K562 (cell line): ENCODE data around the gene SELENOO. TPM values are rescaled to one million over a fixed set of nuclear protein-coding genes. Genes with fewer than 3 reads are reported as not detected.

Experiments
- BDP1 ChIP-seq: IDR thresholded peaks from 3 replicates; pipeline ENCODE4 v1.6.1; 2011; ENCODE audit not compliant: insufficient read length, insufficient read depth
- CCNT2 ChIP-seq: IDR thresholded peaks from 2 replicates; pipeline ENCODE4 v1.6.1; 2011; ENCODE audit warnings: borderline replicate concordance, low read depth, mild to moderate bottlenecking, moderate library complexity, mixed read lengths, low read length; ENCODE audit not compliant: insufficient read length; ENCODE audit errors: extremely low read depth
- CHCHD3 ChIP-seq: fragments of 250-450 bp; sonication (Bioruptor Pico); IDR thresholded peaks from 2 replicates; pipeline ENCODE4 v2.1.2; 2022; ENCODE audit warnings: mild to moderate bottlenecking
- DACH1 ChIP-seq: fragments of 450-650 bp; IDR thresholded peaks from 2 replicates; pipeline ENCODE4 v1.6.1; 2018; ENCODE audit not compliant: partially characterized antibody
- ELF2 ChIP-seq: fragments of 250-450 bp; sonication (Bioruptor Pico); IDR thresholded peaks from 2 replicates; pipeline ENCODE4 v1.5.0; 2021; ENCODE audit warnings: mild to moderate bottlenecking
- ETV5 ChIP-seq: sonication (generic); formaldehyde crosslinking; IDR thresholded peaks from 2 replicates; pipeline ENCODE4 v1.4.0; 2020; ENCODE audit warnings: low read depth, mild to moderate bottlenecking, missing genetic modification reagents
- FUS ChIP-seq: fragments of 200-400 bp; formaldehyde crosslinking; optimal IDR thresholded peaks from 2 replicates; pipeline ENCODE3; 2017; ENCODE audit warnings: low read depth, low read length
- GATAD2A ChIP-seq: fragments of 450-650 bp; IDR thresholded peaks from 2 replicates; pipeline ENCODE4 v1.6.1; 2017
- KAT8 ChIP-seq: fragments of 450-650 bp; IDR thresholded peaks from 2 replicates; pipeline ENCODE4 v1.6.1; 2016; ENCODE audit warnings: low read depth, mild to moderate bottlenecking
- KLF10 ChIP-seq: fragments of 250-450 bp; sonication (Bioruptor Pico); IDR thresholded peaks from 2 replicates; pipeline ENCODE4 v1.6.1; 2021; ENCODE audit warnings: matching md5 sums
- MAFF ChIP-seq: IDR thresholded peaks from 2 replicates; pipeline ENCODE4 v1.6.1; 2012; ENCODE audit warnings: low read length, improper control_type of control experiment
- MAFK ChIP-seq: IDR thresholded peaks from 2 replicates; pipeline ENCODE4 v1.6.1; 2011; ENCODE audit warnings: low read length, improper control_type of control experiment
- MCM3 ChIP-seq: fragments of 450-650 bp; IDR thresholded peaks from 2 replicates; pipeline ENCODE4 v1.6.1; 2016
- NELFE ChIP-seq: IDR thresholded peaks from 2 replicates; pipeline ENCODE4 v1.6.1; 2011; ENCODE audit warnings: mild to moderate bottlenecking; ENCODE audit not compliant: insufficient read depth, insufficient read length
- NFIX ChIP-seq: fragments of 250-450 bp; sonication (Bioruptor Pico); IDR thresholded peaks from 2 replicates; pipeline ENCODE4 v1.4.0; 2020; ENCODE audit warnings: low read depth, mild to moderate bottlenecking, moderate library complexity
- SMAD4 ChIP-seq: fragments of 250-450 bp; sonication (Bioruptor Pico); conservative IDR thresholded peaks from 2 replicates; pipeline ENCODE4 v1.8.0; 2021; ENCODE audit warnings: inconsistent platforms, mild to moderate bottlenecking, moderate library complexity
- ZBTB7A ChIP-seq: IDR thresholded peaks from 2 replicates; pipeline ENCODE4 v1.6.1; 2011; ENCODE audit warnings: low read depth, mild to moderate bottlenecking, low read length, moderate library complexity, borderline replicate concordance; ENCODE audit not compliant: control insufficient read depth
- polyA plus RNA-seq, 8 experiments: library from polyadenylated mRNA; depleted of rRNA in 4 of 8; stranded (reverse) in 5 of 8; unstranded in 3 of 8; fragments of >200 nt; fragmentation: Nextera tagmentation in 2 of 8; fragmentation: Illumina TruSeq in 1 of 8; extraction: Ambion mirVana in 2 of 8; extraction: Trizol in 1 of 8; gene quantifications; 2 replicates each; pipeline versions ENCODE4 v1.2.1 to v1.2.3, GENCODE V29; 2011 to 2014; ENCODE audit warnings: inconsistent platforms in 1 of 8, missing spikeins in 1 of 8
- total RNA-seq, 7 experiments: library from RNA; depleted of rRNA in 6 of 7; stranded (reverse); fragments of >200 nt in 6 of 7; fragmentation: Illumina TruSeq in 2 of 7; extraction: Trizol in 2 of 7; gene quantifications; 2 replicates each; pipeline versions ENCODE4 v1.2.1 to v1.2.3, GENCODE V29; 2011 to 2021; ENCODE audit warnings: low replicate concordance in 1 of 7
- TF ChIP-seq, protein P1 (sequence below): fragments of 250-450 bp; sonication (Bioruptor Pico); IDR thresholded peaks from 2 replicates; pipeline ENCODE4 v1.5.0; 2020; ENCODE audit warnings: mild to moderate bottlenecking, borderline replicate concordance
- TF ChIP-seq, protein P2 (sequence below): fragments of 250-450 bp; sonication (Bioruptor Pico); IDR thresholded peaks from 2 replicates; pipeline ENCODE4 v1.4.0; 2020; ENCODE audit warnings: mild to moderate bottlenecking
- TF ChIP-seq, protein P3 (sequence below): sonication (generic); formaldehyde crosslinking; IDR thresholded peaks from 2 replicates; pipeline ENCODE4 v1.8.0; 2022; ENCODE audit warnings: missing genetic modification reagents, mild to moderate bottlenecking, moderate library complexity, borderline replicate concordance
- TF ChIP-seq, protein P4 (sequence below): fragments of 250-450 bp; sonication (Bioruptor Pico); IDR thresholded peaks from 2 replicates; pipeline ENCODE4 v1.5.1; 2021; ENCODE audit warnings: mild to moderate bottlenecking
- TF ChIP-seq, protein P5 (sequence below): fragments of 450-650 bp; IDR thresholded peaks from 2 replicates; pipeline ENCODE4 v1.6.1; 2017; ENCODE audit warnings: mild to moderate bottlenecking, moderate library complexity

Gene SELENOO
- total and polyA plus RNA-seq, 9 of the 15 experiments (the other 6 are each of a cell fraction or from before 2014, with no cell fraction given): 0.37 to 24.9 (median 8.3) TPM

DNA sequence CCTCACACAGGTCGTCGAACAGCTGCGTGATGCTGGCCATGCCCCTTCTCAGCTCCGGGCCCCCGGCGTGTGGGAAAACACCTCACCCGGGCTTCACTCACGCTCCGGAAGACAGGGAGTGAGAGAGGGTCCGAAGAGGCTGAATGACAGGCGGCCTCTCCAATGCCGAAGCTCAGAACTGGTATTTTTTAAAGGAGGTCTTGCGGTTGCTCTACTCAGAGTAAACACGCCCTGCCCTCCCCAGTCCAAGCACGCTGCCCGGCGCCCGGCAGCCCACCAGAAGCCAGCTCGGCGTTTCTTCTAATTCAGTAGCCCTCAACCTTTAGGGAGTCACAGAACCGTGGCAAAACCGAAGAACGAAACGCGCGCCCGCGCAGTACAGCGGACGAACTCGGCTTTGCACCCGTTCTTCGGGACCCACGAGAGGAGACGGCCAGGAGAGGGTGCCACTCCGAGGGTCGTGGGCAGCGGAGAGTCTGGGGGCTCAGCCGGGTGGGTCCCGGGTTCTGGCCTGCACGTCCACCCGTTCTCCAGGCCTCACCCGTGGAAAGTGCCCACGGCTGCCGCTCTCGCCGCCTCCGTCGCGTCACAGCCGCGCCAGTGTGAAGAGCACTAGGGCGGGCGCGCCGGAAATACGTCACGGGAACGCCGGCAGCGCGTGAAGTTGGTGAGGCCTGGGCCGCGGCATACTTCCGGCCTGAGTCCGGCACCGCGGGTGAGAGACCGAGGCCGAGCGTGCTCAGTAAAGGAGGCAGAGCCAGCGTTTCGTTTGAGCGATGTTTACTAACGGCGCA lies 43.8 kb downstream of the SELENOO start, which contains the start of gene TUBGCP6 (continued):
- TF ChIP-seq, protein P1, sequence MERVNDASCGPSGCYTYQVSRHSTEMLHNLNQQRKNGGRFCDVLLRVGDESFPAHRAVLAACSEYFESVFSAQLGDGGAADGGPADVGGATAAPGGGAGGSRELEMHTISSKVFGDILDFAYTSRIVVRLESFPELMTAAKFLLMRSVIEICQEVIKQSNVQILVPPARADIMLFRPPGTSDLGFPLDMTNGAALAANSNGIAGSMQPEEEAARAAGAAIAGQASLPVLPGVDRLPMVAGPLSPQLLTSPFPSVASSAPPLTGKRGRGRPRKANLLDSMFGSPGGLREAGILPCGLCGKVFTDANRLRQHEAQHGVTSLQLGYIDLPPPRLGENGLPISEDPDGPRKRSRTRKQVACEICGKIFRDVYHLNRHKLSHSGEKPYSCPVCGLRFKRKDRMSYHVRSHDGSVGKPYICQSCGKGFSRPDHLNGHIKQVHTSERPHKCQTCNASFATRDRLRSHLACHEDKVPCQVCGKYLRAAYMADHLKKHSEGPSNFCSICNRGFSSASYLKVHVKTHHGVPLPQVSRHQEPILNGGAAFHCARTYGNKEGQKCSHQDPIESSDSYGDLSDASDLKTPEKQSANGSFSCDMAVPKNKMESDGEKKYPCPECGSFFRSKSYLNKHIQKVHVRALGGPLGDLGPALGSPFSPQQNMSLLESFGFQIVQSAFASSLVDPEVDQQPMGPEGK: no peak
- TF ChIP-seq, protein P2, sequence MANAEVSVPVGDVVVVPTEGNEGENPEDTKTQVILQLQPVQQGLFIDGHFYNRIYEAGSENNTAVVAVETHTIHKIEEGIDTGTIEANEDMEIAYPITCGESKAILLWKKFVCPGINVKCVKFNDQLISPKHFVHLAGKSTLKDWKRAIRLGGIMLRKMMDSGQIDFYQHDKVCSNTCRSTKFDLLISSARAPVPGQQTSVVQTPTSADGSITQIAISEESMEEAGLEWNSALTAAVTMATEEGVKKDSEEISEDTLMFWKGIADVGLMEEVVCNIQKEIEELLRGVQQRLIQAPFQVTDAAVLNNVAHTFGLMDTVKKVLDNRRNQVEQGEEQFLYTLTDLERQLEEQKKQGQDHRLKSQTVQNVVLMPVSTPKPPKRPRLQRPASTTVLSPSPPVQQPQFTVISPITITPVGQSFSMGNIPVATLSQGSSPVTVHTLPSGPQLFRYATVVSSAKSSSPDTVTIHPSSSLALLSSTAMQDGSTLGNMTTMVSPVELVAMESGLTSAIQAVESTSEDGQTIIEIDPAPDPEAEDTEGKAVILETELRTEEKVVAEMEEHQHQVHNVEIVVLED (CRISPR knock-in tag): peak; percentile 75
- TF ChIP-seq, protein P3, sequence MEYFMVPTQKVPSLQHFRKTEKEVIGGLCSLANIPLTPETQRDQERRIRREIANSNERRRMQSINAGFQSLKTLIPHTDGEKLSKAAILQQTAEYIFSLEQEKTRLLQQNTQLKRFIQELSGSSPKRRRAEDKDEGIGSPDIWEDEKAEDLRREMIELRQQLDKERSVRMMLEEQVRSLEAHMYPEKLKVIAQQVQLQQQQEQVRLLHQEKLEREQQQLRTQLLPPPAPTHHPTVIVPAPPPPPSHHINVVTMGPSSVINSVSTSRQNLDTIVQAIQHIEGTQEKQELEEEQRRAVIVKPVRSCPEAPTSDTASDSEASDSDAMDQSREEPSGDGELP (CRISPR knock-in tag): peak; percentile 66; the same call in 1 of the 2 replicates
- TF ChIP-seq ZBTB7A: 0 out of 2 replicates have a peak, but pooled peaks have one; percentile 14
- TF ChIP-seq, protein P4, sequence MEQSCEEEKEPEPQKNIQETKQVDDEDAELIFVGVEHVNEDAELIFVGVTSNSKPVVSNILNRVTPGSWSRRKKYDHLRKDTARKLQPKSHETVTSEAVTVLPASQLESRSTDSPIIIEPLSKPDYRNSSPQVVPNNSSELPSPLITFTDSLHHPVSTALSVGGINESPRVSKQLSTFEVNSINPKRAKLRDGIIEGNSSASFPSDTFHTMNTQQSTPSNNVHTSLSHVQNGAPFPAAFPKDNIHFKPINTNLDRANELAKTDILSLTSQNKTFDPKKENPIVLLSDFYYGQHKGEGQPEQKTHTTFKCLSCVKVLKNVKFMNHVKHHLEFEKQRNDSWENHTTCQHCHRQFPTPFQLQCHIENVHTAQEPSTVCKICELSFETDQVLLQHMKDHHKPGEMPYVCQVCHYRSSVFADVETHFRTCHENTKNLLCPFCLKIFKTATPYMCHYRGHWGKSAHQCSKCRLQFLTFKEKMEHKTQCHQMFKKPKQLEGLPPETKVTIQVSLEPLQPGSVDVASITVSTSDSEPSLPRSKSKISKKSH (CRISPR knock-in tag): no peak
- no peak for TF ChIP-seq KAT8
- TF ChIP-seq, protein P5, sequence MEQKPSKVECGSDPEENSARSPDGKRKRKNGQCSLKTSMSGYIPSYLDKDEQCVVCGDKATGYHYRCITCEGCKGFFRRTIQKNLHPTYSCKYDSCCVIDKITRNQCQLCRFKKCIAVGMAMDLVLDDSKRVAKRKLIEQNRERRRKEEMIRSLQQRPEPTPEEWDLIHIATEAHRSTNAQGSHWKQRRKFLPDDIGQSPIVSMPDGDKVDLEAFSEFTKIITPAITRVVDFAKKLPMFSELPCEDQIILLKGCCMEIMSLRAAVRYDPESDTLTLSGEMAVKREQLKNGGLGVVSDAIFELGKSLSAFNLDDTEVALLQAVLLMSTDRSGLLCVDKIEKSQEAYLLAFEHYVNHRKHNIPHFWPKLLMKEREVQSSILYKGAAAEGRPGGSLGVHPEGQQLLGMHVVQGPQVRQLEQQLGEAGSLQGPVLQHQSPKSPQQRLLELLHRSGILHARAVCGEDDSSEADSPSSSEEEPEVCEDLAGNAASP: no peak
- no peak for TF ChIP-seq NELFE
- no peak for TF ChIP-seq CHCHD3 (CRISPR knock-in tag)
- peak; percentile 53; the same call in 1 of the 2 replicates for TF ChIP-seq ELF2 (CRISPR knock-in tag)
- TF ChIP-seq GATAD2A: no peak
- TF ChIP-seq BDP1: no peak
- no peak for TF ChIP-seq MCM3
- no peak for TF ChIP-seq KLF10 (CRISPR knock-in tag)
- TF ChIP-seq CCNT2: peak; percentile 43
- TF ChIP-seq ETV5: peak; percentile 81
- no peak for TF ChIP-seq DACH1
- no peak for TF ChIP-seq NFIX (CRISPR knock-in tag)
- no peak for TF ChIP-seq FUS
- TF ChIP-seq MAFF: no peak
- TF ChIP-seq MAFK: no peak
- TF ChIP-seq SMAD4: peak; percentile 26; the same call in 1 of the 2 replicates
